MM.1S (cell line): Measurements from ENCODE around the gene TAGLN3.
"Not testable (repeated sequence)": the region's sequence is repeated elsewhere in the genome, so short reads cannot be mapped to it uniquely, and the experiment has no call there.

Experiments
- DNase-seq: peaks from one replicate; pipeline ENCODE4 v3.0.0-alpha.2; 2015
- H2AFZ ChIP-seq: fragments of 300-600 bp; sonication (generic); 2 replicates; pipeline ENCODE4 v1.6.0; 2016; ENCODE audit warnings: antibody characterized with exemption, low read length
- H3F3A ChIP-seq: fragments of 300-600 bp; sonication (generic); 2 replicates; pipeline ENCODE4 v1.6.1; 2016; ENCODE audit warnings: mild to moderate bottlenecking, antibody characterized with exemption, low read length, moderate library complexity, mixed read lengths; ENCODE audit not compliant: insufficient read depth
- H3K27ac ChIP-seq: fragments of 300-600 bp; sonication (generic); 2 replicates; pipeline ENCODE4 v1.5.1; 2016; ENCODE audit warnings: mild to moderate bottlenecking, low read length
- H3K27me3 ChIP-seq: fragments of 300-600 bp; sonication (generic); replicated peaks from 2 replicates; pipeline ENCODE4 v1.6.0; 2016; ENCODE audit warnings: low read length; ENCODE audit not compliant: insufficient read depth
- H3K36me3 ChIP-seq: fragments of 300-600 bp; sonication (generic); replicated peaks from 2 replicates; pipeline ENCODE4 v1.6.1; 2016; ENCODE audit warnings: mild to moderate bottlenecking, low read length, mixed read lengths; ENCODE audit not compliant: insufficient read depth
- H3K4me1 ChIP-seq: fragments of 300-600 bp; sonication (generic); 2 replicates; pipeline ENCODE4 v1.6.1; 2016; ENCODE audit warnings: low read length, mixed read lengths
- H3K4me2 ChIP-seq: fragments of 300-600 bp; sonication (generic); 2 replicates; pipeline ENCODE4 v1.6.0; 2016; ENCODE audit warnings: low read depth, low read length
- H3K4me3 ChIP-seq: fragments of 300-600 bp; sonication (generic); 2 replicates; pipeline ENCODE4 v1.5.1; 2016; ENCODE audit warnings: low read length, mixed read lengths
- H3K79me2 ChIP-seq: fragments of 300-600 bp; sonication (generic); 2 replicates; pipeline ENCODE4 v1.6.1; 2016; ENCODE audit warnings: mixed run types, low read length, mixed read lengths
- H3K9ac ChIP-seq: fragments of 300-600 bp; sonication (generic); 2 replicates; pipeline ENCODE4 v1.6.1; 2016; ENCODE audit warnings: low read length, mixed read lengths
- H3K9me2 ChIP-seq: fragments of 300-600 bp; sonication (generic); replicated peaks from 2 replicates; pipeline ENCODE4 v1.6.1; 2016; ENCODE audit warnings: mild to moderate bottlenecking, low read length, mixed read lengths; ENCODE audit not compliant: insufficient read depth
- H3K9me3 ChIP-seq: fragments of 300-600 bp; sonication (generic); replicated peaks from 2 replicates; pipeline ENCODE4 v1.6.1; 2016; ENCODE audit warnings: mild to moderate bottlenecking, low read length, mixed read lengths; ENCODE audit not compliant: insufficient read depth
- H4K20me1 ChIP-seq: fragments of 300-600 bp; sonication (generic); 2 replicates; pipeline ENCODE4 v1.6.1; 2016; ENCODE audit warnings: mild to moderate bottlenecking, low read length, moderate library complexity, mixed read lengths; ENCODE audit not compliant: insufficient read depth
- EZH2 ChIP-seq: fragments of 300-600 bp; sonication (generic); optimal IDR thresholded peaks from 2 replicates; pipeline ENCODE3; 2017; ENCODE audit warnings: low read depth, mild to moderate bottlenecking, antibody characterized with exemption, low read length, mixed read lengths
- EZH2phosphoT487 ChIP-seq: fragments of 300-600 bp; sonication (generic); IDR thresholded peaks from 2 replicates; pipeline ENCODE4 v1.6.1; 2018; ENCODE audit warnings: antibody characterized with exemption, low read length
- TF ChIP-seq, protein P1 (sequence below): fragments of 300-600 bp; sonication (generic); IDR thresholded peaks from 2 replicates; pipeline ENCODE4 v1.5.1; 2016; ENCODE audit warnings: antibody characterized with exemption, low read length, mixed read lengths

TAGLN3 gene

DNA sequence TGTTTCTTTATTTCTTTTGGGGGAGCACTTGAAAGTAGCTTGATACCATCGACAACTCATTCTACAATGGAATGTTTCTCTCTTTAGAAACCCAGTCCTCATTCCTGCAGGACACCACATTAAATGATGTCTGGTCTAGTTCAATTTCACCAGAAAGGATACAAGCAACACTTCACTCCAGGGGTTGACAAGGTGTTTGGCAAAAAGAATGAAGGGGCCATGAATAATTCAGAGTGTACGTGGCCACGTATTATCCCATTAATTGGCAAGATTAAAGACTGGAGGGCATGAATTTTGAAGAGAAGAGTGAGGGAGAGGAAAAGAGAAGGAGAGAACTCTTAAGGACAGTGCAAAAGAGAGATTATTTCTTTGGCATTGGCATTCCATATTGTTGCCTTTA, 36.5 kb downstream of the TAGLN3 start:
- no peaks in the 10 kb centered on the region for H3K27me3 ChIP-seq
- no peak overlapping the region for H2AFZ ChIP-seq
- H3K4me1 ChIP-seq: peaks cover 12% of the 10 kb centered on the region
- H3K9ac ChIP-seq: no peak overlapping the region
- no peaks in the 10 kb centered on the region for H3K9me3 ChIP-seq
- no peaks in the 10 kb centered on the region for H3F3A ChIP-seq
- TF ChIP-seq EZH2phosphoT487 (no peak), EZH2 (no peak)
- TF ChIP-seq, protein P1, sequence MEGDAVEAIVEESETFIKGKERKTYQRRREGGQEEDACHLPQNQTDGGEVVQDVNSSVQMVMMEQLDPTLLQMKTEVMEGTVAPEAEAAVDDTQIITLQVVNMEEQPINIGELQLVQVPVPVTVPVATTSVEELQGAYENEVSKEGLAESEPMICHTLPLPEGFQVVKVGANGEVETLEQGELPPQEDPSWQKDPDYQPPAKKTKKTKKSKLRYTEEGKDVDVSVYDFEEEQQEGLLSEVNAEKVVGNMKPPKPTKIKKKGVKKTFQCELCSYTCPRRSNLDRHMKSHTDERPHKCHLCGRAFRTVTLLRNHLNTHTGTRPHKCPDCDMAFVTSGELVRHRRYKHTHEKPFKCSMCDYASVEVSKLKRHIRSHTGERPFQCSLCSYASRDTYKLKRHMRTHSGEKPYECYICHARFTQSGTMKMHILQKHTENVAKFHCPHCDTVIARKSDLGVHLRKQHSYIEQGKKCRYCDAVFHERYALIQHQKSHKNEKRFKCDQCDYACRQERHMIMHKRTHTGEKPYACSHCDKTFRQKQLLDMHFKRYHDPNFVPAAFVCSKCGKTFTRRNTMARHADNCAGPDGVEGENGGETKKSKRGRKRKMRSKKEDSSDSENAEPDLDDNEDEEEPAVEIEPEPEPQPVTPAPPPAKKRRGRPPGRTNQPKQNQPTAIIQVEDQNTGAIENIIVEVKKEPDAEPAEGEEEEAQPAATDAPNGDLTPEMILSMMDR: no peak
- H3K27ac ChIP-seq: no peak overlapping the region
- H3K4me2 ChIP-seq: no peak overlapping the region
- H3K4me3 ChIP-seq: no peak overlapping the region
- no peaks in the 10 kb centered on the region for H3K36me3 ChIP-seq
- DNase-seq: no peak
- no peaks in the 10 kb centered on the region for H3K9me2 ChIP-seq
- H3K79me2 ChIP-seq: no peaks in the 10 kb centered on the region
- H4K20me1 ChIP-seq: no peaks in the 10 kb centered on the region

DNA sequence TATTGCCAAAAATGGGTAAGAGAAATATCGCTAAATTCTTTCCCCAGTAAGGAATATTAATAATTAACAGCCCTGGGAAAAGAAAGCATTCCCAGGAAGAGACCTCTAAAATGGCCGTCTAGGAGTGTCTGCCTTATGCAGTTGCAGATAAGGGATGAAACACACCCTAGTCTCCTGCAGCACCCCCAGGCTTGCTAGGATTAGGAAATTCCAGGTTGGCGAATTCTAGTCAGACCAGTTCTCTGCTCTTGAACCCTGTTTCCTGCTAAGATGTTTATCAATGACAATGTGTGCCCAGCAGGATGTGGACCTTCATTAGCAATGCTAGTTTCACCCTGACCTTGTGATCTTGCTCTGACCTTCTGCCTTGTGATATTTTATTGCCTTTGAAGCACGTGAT, 38.5 kb downstream of the TAGLN3 start:
- not testable (repeated sequence) for H3F3A ChIP-seq, H3K4me3 ChIP-seq, H3K9me3 ChIP-seq, H2AFZ ChIP-seq, H3K27me3 ChIP-seq, H3K4me2 ChIP-seq, H3K9me2 ChIP-seq, H4K20me1 ChIP-seq, DNase-seq, H3K9ac ChIP-seq, H3K79me2 ChIP-seq, H3K36me3 ChIP-seq, H3K27ac ChIP-seq
- H3K4me1 ChIP-seq: peaks cover 12% of the 10 kb centered on the region

DNA sequence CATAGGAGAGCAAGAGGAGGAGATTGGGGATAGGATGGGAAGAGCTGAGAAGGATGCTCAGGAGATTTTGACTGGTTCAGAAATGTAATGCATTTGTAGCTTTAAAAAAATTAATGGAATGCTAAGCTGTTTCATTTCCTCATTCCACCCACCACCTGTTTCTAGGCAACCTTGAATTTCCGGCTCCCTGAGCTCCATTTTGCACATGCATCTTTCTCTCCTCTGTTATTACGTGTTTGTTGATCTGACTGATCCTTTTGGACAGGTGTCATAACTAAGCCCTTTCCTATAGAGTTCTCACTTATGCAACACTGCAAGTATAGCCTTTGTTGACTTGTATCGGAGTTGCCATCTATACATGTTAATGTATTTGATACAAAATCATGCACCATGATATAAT, 40.1 kb downstream of the TAGLN3 start:
- H3K27ac ChIP-seq: peak overlapping the region; percentile 4; the same call in 1 of the 2 replicates
- H3F3A ChIP-seq: no peaks in the 10 kb centered on the region
- no peaks in the 10 kb centered on the region for H3K27me3 ChIP-seq
- no peaks in the 10 kb centered on the region for H3K9me2 ChIP-seq
- H3K4me1 ChIP-seq: peaks cover 12% of the 10 kb centered on the region
- DNase-seq: no peak
- no peaks in the 10 kb centered on the region for H3K79me2 ChIP-seq
- TF ChIP-seq, protein P1: no peak
- TF ChIP-seq EZH2phosphoT487: no peak
- TF ChIP-seq EZH2: no peak
- H3K9ac ChIP-seq: no peak overlapping the region
- no peaks in the 10 kb centered on the region for H3K36me3 ChIP-seq
- no peaks in the 10 kb centered on the region for H4K20me1 ChIP-seq
- peak overlapping the region; percentile 17; the same call in 1 of the 2 replicates for H3K4me2 ChIP-seq
- no peak overlapping the region for H3K4me3 ChIP-seq
- no peaks in the 10 kb centered on the region for H3K9me3 ChIP-seq
- H2AFZ ChIP-seq: peak overlapping the region; percentile 5; the same call in 1 of the 2 replicates

DNA sequence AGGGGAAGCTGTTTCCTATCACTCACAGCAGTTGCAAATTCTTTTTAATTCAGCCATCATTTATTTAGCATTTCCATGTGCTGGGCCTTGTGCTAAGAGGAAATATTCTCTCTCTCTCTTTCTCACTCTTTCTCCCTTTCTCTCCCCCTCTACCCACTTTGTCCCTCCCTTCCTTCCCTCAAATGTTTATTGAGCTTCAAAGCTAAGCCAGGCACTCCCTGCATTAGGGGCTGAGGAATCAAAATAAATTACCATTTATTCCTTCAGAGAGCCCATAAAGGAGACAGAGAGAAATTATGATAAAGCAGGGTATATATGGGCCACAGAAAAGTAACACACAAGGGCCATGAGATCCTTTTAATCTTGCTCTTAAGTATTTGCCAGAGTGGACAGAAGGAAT, 42.6 kb downstream of the TAGLN3 start:
- DNase-seq: no peak
- Histone ChIP-seq H3K4me3 (no peak overlapping the region), H4K20me1 (no peaks in the 10 kb centered on the region), H3K4me1 (peaks cover 17% of the 10 kb centered on the region), H3F3A (no peaks in the 10 kb centered on the region), H3K9me3 (no peaks in the 10 kb centered on the region), H3K9ac (no peak overlapping the region), H3K9me2 (no peaks in the 10 kb centered on the region), H3K36me3 (no peaks in the 10 kb centered on the region), H3K27me3 (no peaks in the 10 kb centered on the region), H2AFZ (no peak overlapping the region), H3K27ac (no peak overlapping the region), H3K79me2 (no peaks in the 10 kb centered on the region), H3K4me2 (no peak overlapping the region)
- TF ChIP-seq, protein P1: no peak
- no peak for TF ChIP-seq EZH2phosphoT487
- no peak for TF ChIP-seq EZH2
